A549 (cell line): ENCODE data around the gene BPNT1.

Experiments
- CTCF ChIP-seq: fragments of >200 bp; sonication (Bioruptor Twin); formaldehyde crosslinking; IDR thresholded peaks from 3 replicates; pipeline ENCODE4 v1.5.1; 2016
- MAZ ChIP-seq: fragments of 150-350 bp; IDR thresholded peaks from 2 replicates; pipeline ENCODE4 v1.6.1; 2014; ENCODE audit warnings: antibody characterized with exemption, low read depth, low read length, borderline replicate concordance
- POLR2A ChIP-seq: IDR thresholded peaks from 2 replicates; pipeline ENCODE4 v1.6.1; 2012; ENCODE audit warnings: mild to moderate bottlenecking, low read length
- REST ChIP-seq: fragments of 200-600 bp; sonication (generic); IDR thresholded peaks from 2 replicates; pipeline ENCODE4 v1.6.1; 2016; ENCODE audit warnings: antibody characterized with exemption, mild to moderate bottlenecking, moderate library complexity
- SMC3 ChIP-seq: fragments of >200 bp; sonication (Bioruptor Twin); formaldehyde crosslinking; IDR thresholded peaks from 3 replicates; pipeline ENCODE4 v1.6.1; 2018; ENCODE audit warnings: inconsistent platforms
- ZC3H11A ChIP-seq: fragments of 450-650 bp; IDR thresholded peaks from 2 replicates; pipeline ENCODE4 v1.6.1; 2014; ENCODE audit warnings: antibody characterized with exemption, mild to moderate bottlenecking

- TF ChIP-seq ZC3H11A (no peak), MAZ (no peak), SMC3 (no peak), POLR2A (no peak), REST (no peak), CTCF (no peak)
These were observed 76.1 kb downstream of the BPNT1 start for GRCh38 chr1:220013497-220013896.
